OCI-LY3 (cell line): ENCODE results near the gene SPARCL1.

Experiments
- H2AFZ ChIP-seq: fragments of 200-600, 300-600 bp; shearing (Covaris generic); 2 replicates; pipeline ENCODE4 v1.6.0; 2014; ENCODE audit warnings: antibody characterized with exemption, low read depth, low read length
- H3K27ac ChIP-seq: fragments of 200-600, 300-600 bp; sonication (generic); 2 replicates; pipeline ENCODE4 v1.5.1; 2014; ENCODE audit warnings: mild to moderate bottlenecking, low read length, moderate library complexity, mixed read lengths
- H3K27me3 ChIP-seq: fragments of 200-600, 300-600 bp; sonication (generic); 2 replicates; pipeline ENCODE4 v1.6.1; 2014; ENCODE audit warnings: low read depth, low read length, mixed read lengths
- H3K36me3 ChIP-seq: fragments of 200-600, 300-600 bp; sonication (generic); replicated peaks from 2 replicates; pipeline ENCODE3; 2014; ENCODE audit warnings: low read depth, low read length, mixed read lengths
- H3K4me1 ChIP-seq: fragments of 300-600, 200-600 bp; sonication (generic); 2 replicates; pipeline ENCODE4 v1.6.1; 2014; ENCODE audit warnings: low read length, mixed read lengths
- H3K4me2 ChIP-seq: fragments of 200-600, 300-600 bp; sonication (generic); 2 replicates; pipeline ENCODE4 v1.6.1; 2014; ENCODE audit warnings: low read length, mixed read lengths
- H3K4me3 ChIP-seq: fragments of 300-600, 200-600 bp; sonication (generic); 2 replicates; pipeline ENCODE4 v1.5.1; 2014; ENCODE audit warnings: antibody characterized with exemption, mild to moderate bottlenecking, low read length, moderate library complexity
- H3K79me2 ChIP-seq: fragments of 300-600, 200-600 bp; shearing (Covaris generic); 2 replicates; pipeline ENCODE4 v1.6.1; 2014; ENCODE audit warnings: mild to moderate bottlenecking, low read length, mixed read lengths
- H3K9ac ChIP-seq: fragments of 300-600, 200-600 bp; shearing (Covaris generic); 2 replicates; pipeline ENCODE4 v1.6.0; 2014; ENCODE audit warnings: mild to moderate bottlenecking, low read length, moderate library complexity
- H3K9me3 ChIP-seq: fragments of 200-600, 300-600 bp; shearing (Covaris generic); 2 replicates; pipeline ENCODE4 v1.6.1; 2014; ENCODE audit warnings: low read length, mixed read lengths; ENCODE audit not compliant: insufficient read depth
- H4K20me1 ChIP-seq: fragments of 200-600, 300-600 bp; sonication (generic); 2 replicates; pipeline ENCODE4 v1.6.1; 2016; ENCODE audit warnings: low read length, mixed read lengths; ENCODE audit not compliant: insufficient read depth
- EZH2phosphoT487 ChIP-seq: fragments of 200-600 bp; shearing (Covaris generic); IDR thresholded peaks from 2 replicates; pipeline ENCODE4 v1.6.1; 2018; ENCODE audit warnings: antibody characterized with exemption, mixed run types, low read depth
- TF ChIP-seq, protein P1 (sequence below): fragments of 200-600, 300-600 bp; sonication (generic); IDR thresholded peaks from 2 replicates; pipeline ENCODE4 v1.5.1; 2014; ENCODE audit warnings: antibody characterized with exemption, low read length, low read depth

The SPARCL1 gene

DNA sequence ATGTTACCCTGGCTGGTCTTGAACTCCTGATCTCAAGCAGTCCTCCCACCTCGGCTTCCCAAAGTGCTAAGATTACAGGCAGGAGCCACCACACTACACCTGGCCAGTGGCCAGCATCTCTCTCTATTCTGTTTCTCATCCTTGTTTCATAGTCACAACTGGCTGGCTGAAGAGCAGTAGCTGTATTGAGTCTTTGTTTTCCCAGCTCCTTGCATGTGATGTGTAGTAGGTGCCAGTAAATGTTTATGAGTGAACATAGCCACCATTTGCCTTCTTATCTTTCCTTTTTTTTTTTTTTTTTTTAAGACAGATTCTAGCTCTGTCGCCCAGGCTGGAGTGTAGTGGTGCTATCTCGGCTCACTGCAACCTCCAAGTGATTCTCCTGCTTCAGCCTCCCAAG lies 83.2 kb downstream of the SPARCL1 start:
- no peaks in the 10 kb centered on the region for H3K27me3 ChIP-seq
- H3K4me3 ChIP-seq: no peak overlapping the region
- H2AFZ ChIP-seq: no peak overlapping the region
- H3K9me3 ChIP-seq: no peaks in the 10 kb centered on the region
- no peak overlapping the region for H3K27ac ChIP-seq
- no peaks in the 10 kb centered on the region for H4K20me1 ChIP-seq
- H3K79me2 ChIP-seq: no peaks in the 10 kb centered on the region
- no peaks in the 10 kb centered on the region for H3K4me1 ChIP-seq
- H3K36me3 ChIP-seq: peaks cover 7% of the 10 kb centered on the region
- TF ChIP-seq EZH2phosphoT487: no peak
- TF ChIP-seq, protein P1, sequence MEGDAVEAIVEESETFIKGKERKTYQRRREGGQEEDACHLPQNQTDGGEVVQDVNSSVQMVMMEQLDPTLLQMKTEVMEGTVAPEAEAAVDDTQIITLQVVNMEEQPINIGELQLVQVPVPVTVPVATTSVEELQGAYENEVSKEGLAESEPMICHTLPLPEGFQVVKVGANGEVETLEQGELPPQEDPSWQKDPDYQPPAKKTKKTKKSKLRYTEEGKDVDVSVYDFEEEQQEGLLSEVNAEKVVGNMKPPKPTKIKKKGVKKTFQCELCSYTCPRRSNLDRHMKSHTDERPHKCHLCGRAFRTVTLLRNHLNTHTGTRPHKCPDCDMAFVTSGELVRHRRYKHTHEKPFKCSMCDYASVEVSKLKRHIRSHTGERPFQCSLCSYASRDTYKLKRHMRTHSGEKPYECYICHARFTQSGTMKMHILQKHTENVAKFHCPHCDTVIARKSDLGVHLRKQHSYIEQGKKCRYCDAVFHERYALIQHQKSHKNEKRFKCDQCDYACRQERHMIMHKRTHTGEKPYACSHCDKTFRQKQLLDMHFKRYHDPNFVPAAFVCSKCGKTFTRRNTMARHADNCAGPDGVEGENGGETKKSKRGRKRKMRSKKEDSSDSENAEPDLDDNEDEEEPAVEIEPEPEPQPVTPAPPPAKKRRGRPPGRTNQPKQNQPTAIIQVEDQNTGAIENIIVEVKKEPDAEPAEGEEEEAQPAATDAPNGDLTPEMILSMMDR: no peak
- H3K4me2 ChIP-seq: no peak overlapping the region
- H3K9ac ChIP-seq: no peak overlapping the region

DNA sequence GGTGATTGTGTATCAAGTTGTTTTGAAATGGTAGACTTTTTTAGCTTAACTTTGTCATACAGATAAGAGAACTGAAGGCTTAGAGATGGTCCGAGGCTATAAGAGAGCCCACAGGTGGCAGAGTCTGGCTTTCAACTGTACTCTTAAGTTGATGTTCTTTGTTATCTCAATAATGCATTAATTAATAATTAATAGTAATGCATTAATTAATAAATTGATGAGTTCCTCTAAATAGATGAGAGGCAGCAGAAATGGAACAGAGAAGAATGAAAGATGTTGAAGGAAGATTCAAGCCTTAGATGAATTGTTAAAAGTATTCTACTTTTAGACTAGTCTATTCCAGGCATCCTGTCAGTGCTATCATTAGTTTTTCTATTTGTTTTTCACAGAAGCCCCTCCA lies 84.4 kb downstream of the SPARCL1 start:
- no peaks in the 10 kb centered on the region for H3K79me2 ChIP-seq
- no peak overlapping the region for H3K4me3 ChIP-seq
- peaks cover 7% of the 10 kb centered on the region for H3K36me3 ChIP-seq
- H3K27me3 ChIP-seq: no peaks in the 10 kb centered on the region
- H3K9ac ChIP-seq: no peak overlapping the region
- no peak overlapping the region for H3K27ac ChIP-seq
- TF ChIP-seq EZH2phosphoT487: no peak
- TF ChIP-seq, protein P1: no peak
- H3K4me2 ChIP-seq: no peak overlapping the region
- no peaks in the 10 kb centered on the region for H3K9me3 ChIP-seq
- H3K4me1 ChIP-seq: no peaks in the 10 kb centered on the region
- no peaks in the 10 kb centered on the region for H4K20me1 ChIP-seq
- no peak overlapping the region for H2AFZ ChIP-seq

DNA sequence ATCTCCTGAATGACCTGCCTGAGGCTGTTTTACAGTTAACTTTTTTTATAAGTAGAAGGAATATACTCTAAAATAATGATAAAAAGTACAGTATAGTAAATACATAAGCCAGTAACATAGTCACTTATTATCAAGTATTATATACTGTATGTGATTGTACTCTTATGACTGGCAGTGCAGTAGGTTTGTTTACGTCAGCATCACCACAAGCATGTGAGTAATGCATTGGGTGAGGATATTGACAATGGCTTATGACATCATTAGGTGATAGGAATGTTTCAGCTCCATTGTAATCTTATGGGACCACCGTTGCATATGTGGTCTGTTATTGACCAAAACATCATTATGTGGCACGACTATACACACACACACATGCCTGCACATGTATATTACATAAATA lies 86.3 kb downstream of the SPARCL1 start:
- H4K20me1 ChIP-seq: no peaks in the 10 kb centered on the region
- no peak overlapping the region for H3K4me3 ChIP-seq
- no peak overlapping the region for H3K9ac ChIP-seq
- TF ChIP-seq, protein P1: no peak
- no peak for TF ChIP-seq EZH2phosphoT487
- no peaks in the 10 kb centered on the region for H3K4me1 ChIP-seq
- no peaks in the 10 kb centered on the region for H3K27me3 ChIP-seq
- H3K36me3 ChIP-seq: peaks cover 11% of the 10 kb centered on the region
- no peak overlapping the region for H3K27ac ChIP-seq
- no peaks in the 10 kb centered on the region for H3K79me2 ChIP-seq
- H2AFZ ChIP-seq: no peak overlapping the region
- H3K4me2 ChIP-seq: no peak overlapping the region
- no peaks in the 10 kb centered on the region for H3K9me3 ChIP-seq

DNA sequence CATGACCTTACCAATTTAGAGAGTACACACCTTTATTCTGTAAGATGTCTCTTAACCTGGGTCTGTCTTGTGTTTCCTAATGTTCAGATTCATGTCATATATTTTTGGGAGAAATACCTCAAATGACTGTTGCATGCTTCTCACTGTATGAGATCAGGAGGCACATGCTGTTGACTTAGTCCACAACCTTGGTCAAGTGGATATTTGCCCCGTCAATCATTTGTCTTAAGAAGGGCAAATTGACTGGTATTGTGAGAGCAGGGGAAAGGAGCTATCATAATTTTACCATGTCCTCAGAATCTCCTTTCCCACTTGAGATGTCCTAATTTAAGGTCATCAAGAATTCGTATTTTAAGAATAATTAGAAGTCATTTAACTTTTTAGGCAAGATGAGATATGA lies 95.8 kb downstream of the SPARCL1 start:
- H3K4me3 ChIP-seq: no peak overlapping the region
- H3K27ac ChIP-seq: no peak overlapping the region
- H3K4me1 ChIP-seq: no peaks in the 10 kb centered on the region
- no peak overlapping the region for H3K4me2 ChIP-seq
- no peaks in the 10 kb centered on the region for H4K20me1 ChIP-seq
- no peaks in the 10 kb centered on the region for H3K27me3 ChIP-seq
- H3K36me3 ChIP-seq: peaks cover 6% of the 10 kb centered on the region
- no peak overlapping the region for H2AFZ ChIP-seq
- H3K79me2 ChIP-seq: peaks cover 46% of the 10 kb centered on the region
- no peak overlapping the region for H3K9ac ChIP-seq
- no peaks in the 10 kb centered on the region for H3K9me3 ChIP-seq
- TF ChIP-seq, protein P1: no peak
- TF ChIP-seq EZH2phosphoT487: no peak
